Stimulated activated CD4-positive, alpha-beta T cell treated with anti-CD3 and anti-CD28 coated beads, Interleukin-15, amount 100 ng/mL, for 24 hours (primary cell): ENCODE results near the gene LSAMP.
"Not testable (repeated sequence)": the region's sequence is repeated elsewhere in the genome, so short reads cannot be mapped to it uniquely, and the experiment has no call there.

ENCODE experiments used
- DNase-seq: peaks from one replicate; pipeline ENCODE4 v3.0.0-alpha.2; 2020

Gene LSAMP

GRCh38 chr3:116084999-116085791 lies 360.1 kb downstream of the LSAMP start:
- DNase-seq, result no peak

GRCh38 chr3:116083683-116084082 lies 361.6 kb downstream of the LSAMP start:
- no peak for DNase-seq

GRCh38 chr3:116078561-116078960 lies 366.7 kb downstream of the LSAMP start:
- no peak for DNase-seq

GRCh38 chr3:116077557-116077956 lies 367.7 kb downstream of the LSAMP start:
- DNase-seq, result no peak

GRCh38 chr3:116077059-116077458 lies 368.2 kb downstream of the LSAMP start:
- DNase-seq, result no peak

- DNase-seq, result not testable (repeated sequence)
These were observed 374.6 kb downstream of the LSAMP start for GRCh38 chr3:116070516-116071278.

- no peak for DNase-seq
These were observed 375.2 kb downstream of the LSAMP start for GRCh38 chr3:116070061-116070460.

GRCh38 chr3:116069024-116069423 lies 376.3 kb downstream of the LSAMP start:
- DNase-seq, result no peak

- DNase-seq, result no peak
These were observed 378.0 kb downstream of the LSAMP start for GRCh38 chr3:116067326-116067725.

- DNase-seq, result no peak
These were observed 379.8 kb downstream of the LSAMP start for GRCh38 chr3:116065501-116065900.

- no peak for DNase-seq
These were observed 380.6 kb downstream of the LSAMP start for GRCh38 chr3:116064646-116065045.

GRCh38 chr3:116059421-116060096 lies 385.7 kb downstream of the LSAMP start:
- no peak for DNase-seq

- no peak for DNase-seq
These were observed 386.4 kb downstream of the LSAMP start for GRCh38 chr3:116058844-116059243.

- no peak for DNase-seq
These were observed 387.8 kb downstream of the LSAMP start for GRCh38 chr3:116057400-116058006.

GRCh38 chr3:116056280-116056679 lies 389.0 kb downstream of the LSAMP start:
- no peak for DNase-seq

- DNase-seq, result no peak
These were observed 392.3 kb downstream of the LSAMP start for GRCh38 chr3:116053017-116053416.

- no peak for DNase-seq
These were observed 392.7 kb downstream of the LSAMP start for GRCh38 chr3:116052602-116053001.

- no peak for DNase-seq
These were observed 393.7 kb downstream of the LSAMP start for GRCh38 chr3:116051586-116051985.

- DNase-seq, result no peak
These were observed 394.2 kb downstream of the LSAMP start for GRCh38 chr3:116051040-116051439.

- DNase-seq, result no peak
These were observed 394.9 kb downstream of the LSAMP start for GRCh38 chr3:116050311-116050915.

- no peak for DNase-seq
These were observed 396.3 kb downstream of the LSAMP start for GRCh38 chr3:116048991-116049390.

- DNase-seq, result no peak
These were observed 398.9 kb downstream of the LSAMP start for GRCh38 chr3:116046350-116046749.

- no peak for DNase-seq
These were observed 400.0 kb downstream of the LSAMP start for GRCh38 chr3:116045314-116045713.
